NCI-H128 (cell line): ENCODE measurements around the gene BBS5.
"Not testable (repeated sequence)": the region's sequence is repeated elsewhere in the genome, so short reads cannot be mapped to it uniquely, and the experiment has no call there.

Experiments used
- DNase-seq: peaks from one replicate; lab custom pipeline; 2025; ENCODE audit not compliant: unreplicated experiment; lab: John Stamatoyannopoulos, UW

BBS5 gene

DNA sequence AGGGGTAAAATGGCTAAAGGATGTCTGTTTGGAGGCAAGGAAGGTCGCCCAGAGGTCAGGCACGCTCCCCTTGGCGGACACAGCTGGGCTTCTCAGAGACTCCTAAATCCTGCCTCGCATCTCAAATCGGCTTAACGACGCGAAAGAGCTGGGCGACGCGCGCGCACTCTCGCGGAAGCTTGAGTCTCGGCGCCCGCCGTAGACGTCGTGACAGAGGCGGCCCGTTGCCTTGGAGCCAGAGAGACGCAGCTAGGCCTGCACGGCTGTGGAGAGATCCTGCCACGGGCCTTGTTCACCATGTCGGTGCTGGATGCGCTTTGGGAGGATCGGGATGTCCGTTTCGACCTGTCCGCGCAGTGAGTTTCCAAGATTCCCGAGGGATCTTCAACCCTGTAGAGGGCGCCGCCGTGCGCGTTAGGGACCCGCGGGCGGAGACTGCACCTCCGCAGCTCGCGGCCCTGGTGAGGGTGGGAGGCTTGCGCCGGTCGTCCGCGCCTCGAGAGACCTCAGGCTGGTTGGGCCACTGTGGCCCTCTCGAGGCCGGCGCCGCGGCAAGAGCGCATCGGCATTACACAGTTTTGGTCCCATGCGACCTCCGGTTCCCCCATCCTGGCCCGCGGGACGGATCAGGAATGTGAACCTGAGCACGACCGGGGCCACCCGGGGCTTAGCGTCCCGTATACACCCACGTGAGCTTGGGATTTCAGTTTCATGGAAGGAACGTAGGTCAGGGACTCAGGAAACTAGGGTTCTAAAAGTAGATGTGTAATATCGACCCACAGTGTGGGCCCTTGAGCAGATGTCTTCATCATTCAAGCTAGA, at the start of gene BBS5:
BBS5 (plus strand) TSS at position 238 of the 822 bp plus-strand sequence; CDS start at position 298, 60 bp downstream.
- no peak for DNase-seq

DNA sequence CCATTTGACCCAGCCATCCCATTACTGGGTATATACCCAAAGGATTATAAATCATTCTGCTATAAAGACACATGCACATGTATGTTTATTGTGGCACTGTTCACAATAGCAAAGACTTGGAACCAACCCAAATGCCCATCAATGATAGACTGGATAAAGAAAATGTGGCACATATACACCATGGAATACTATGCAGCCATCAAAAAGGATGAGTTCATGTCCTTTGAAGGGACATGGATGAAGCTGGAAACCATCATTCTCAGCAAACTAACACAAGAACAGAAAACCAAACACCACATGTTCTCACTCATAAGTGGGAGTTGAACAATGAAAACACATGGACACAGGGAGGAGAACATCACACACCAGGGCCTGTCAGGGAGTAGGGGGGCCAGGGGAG, 47.5 kb upstream of the BBS5 start:
- not testable (repeated sequence) for DNase-seq

DNA sequence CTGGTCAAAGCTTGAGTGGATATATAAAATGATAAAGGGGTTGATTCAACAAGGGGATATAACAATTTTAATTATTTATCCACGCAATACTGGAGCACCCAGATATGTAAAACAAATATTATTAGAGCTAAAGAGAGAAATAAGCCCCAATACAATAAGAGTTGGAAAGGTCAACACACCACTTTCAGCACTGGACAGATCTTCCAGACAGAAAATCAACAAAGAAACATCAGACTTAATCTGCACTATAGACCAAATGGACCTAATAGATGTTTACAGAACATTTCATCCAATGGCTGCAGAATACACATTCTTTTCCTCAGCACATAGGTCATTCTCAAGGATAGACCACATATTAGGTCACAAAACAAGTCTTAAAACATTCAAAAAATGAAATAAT, 45.1 kb upstream of the BBS5 start:
- DNase-seq = not testable (repeated sequence)

DNA sequence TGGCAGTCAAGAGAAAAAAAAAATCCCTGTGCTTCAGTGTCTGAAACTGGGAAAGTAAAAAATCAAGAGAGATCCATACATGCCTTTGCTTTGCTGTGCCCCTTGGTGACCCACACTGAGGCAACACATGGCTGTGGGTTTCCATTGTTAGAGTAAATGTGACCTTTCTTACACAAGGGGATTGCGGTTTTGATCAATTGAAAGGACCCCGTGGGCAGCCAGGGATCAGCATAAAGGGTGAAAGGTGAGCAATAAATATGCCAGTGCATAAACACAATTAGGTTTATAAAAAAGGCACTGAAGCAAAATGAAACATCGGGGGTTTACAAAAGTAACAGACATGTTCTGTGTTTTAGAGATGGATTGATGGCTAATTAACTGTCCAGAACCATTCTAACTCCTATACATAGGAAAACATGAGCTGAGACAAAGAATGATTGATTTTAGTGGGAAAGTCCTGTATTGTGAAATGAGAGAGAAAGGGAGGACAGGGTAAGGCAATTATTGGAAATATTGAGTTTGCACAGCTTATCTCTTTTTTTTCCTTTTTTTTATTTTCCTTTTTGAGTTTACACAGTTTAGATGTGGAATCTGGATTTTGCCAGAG, 40.7 kb upstream of the BBS5 start:
- DNase-seq = no peak

DNA sequence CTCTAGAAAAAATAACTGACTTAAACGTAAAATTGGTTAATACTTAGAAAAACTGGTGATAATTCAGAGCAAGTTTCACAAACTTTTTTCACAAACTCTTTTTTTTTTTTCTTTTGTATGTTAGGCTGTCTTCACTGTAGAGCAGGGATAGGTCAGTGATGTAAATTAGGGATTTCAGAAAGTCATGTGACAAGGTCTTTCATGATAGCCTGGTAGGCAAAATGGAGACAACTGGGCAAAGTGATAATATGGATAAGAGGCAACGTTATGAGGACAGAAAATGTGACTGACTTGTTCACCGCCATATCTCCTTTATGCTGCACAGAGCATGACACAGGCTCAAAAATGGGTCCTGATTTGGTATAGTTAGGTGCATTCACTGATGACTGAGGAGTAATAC, 39.4 kb upstream of the BBS5 start:
- no peak for DNase-seq

DNA sequence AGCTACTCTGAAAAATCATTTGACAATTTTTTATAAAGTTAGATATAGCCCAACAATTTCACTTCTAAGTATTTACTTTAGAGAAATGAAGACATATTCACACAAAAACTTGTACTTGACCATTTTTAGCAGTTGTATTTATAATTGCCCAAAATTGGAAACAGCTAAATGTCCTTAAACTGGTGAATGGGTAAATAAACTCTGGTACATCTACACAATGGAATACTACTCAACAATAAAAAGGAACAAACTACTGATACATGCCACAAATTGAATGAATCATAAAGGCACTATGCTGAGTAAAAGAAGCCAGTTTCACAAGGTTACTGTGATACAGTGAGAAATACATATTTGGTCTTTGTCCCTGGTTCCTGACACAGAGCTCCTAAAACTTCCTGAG, 32.8 kb upstream of the BBS5 start:
- no peak for DNase-seq

DNA sequence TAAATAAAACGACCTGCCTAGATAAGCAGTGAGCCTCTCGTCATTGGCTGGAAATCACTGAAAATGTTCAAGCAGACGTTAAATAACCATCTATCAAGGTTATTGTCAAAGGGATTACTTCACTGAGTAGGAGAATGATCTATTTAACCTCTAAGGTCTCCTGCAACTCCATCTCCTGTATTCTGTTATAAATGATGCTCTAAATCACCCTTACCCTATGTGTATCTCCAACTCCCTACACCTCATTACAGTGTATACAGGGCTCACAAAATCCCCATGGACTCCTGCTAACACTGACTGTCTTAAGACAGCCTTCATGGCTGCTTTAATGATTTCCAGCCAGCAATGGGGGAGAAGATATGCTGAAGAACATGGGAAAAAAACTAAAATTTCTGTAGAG, 31.0 kb upstream of the BBS5 start:
- DNase-seq = no peak

DNA sequence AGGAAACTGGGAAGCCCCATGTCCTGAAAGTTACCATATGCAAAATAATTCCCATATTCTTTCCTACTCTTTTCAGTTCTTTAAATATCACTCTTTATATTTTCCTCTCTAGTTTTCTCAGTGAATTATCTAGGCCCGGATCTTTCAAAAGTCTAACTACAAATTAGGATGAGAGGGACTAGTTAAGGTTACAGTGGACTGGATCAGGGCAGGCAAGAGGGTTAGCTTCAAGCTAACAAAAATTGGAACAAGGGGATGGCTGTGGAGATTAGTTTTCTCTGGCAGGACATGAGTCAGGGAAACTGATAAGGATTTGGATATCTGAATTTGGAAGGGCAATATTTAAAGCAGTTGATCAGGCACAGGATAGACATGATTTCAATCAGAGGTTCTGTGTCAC, 30.4 kb upstream of the BBS5 start:
- no peak for DNase-seq

DNA sequence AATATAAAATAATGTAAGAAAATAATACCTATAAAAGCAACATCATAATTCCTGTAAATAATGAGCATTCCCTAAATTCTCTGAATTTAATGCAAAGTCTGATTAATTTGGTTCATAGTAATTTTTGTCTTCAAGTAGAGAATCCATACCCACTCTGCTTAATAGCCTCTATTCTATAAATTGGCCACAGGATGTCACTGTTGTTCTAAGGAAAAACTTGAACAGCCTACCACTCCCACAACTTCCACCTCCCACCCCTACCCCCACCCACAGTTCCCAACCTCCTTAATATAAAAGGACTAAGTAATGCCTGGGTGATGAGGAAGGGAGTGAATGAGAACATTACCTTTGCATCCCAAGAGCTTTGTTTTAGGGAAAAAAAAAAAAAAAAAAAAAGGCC, 27.2 kb upstream of the BBS5 start:
- no peak for DNase-seq

DNA sequence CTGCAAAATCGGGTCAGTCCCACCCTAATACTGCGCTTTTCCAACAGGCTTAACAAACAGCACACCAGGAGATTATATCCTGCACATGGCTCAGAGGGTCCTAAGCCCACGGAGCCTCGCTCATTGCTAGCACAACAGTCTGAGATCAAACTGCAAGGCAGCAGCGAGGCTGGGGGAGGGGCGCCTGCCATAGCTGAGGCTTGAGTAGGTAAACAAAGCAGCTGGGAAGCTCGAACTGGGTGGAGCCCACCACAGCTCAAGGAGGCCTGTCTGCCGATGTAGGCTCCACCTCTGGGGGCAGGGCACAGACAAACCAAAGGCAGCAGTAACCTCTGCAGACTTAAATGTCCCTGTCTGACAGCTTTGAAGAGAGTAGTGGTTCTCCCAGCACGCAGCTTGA, 26.2 kb upstream of the BBS5 start:
- not testable (repeated sequence) for DNase-seq

DNA sequence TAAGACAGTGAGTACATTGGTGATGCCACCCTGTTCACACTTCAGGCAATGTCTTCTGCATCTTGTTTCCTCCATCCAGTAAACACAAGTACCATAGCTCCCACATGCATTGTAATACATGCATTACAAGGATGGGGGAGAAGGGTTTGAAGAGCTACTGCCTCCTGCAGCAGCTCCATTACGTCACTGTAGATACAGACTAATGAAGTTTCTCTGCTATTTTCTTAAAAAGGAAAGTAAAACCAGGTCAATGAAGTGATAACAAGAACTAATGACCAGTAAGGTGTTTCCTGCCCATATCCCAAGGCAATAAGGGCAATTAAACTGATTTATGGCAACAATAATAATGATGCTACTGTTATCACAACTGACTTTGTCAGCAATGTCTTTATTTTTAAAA, 18.2 kb upstream of the BBS5 start:
- DNase-seq = no peak

DNA sequence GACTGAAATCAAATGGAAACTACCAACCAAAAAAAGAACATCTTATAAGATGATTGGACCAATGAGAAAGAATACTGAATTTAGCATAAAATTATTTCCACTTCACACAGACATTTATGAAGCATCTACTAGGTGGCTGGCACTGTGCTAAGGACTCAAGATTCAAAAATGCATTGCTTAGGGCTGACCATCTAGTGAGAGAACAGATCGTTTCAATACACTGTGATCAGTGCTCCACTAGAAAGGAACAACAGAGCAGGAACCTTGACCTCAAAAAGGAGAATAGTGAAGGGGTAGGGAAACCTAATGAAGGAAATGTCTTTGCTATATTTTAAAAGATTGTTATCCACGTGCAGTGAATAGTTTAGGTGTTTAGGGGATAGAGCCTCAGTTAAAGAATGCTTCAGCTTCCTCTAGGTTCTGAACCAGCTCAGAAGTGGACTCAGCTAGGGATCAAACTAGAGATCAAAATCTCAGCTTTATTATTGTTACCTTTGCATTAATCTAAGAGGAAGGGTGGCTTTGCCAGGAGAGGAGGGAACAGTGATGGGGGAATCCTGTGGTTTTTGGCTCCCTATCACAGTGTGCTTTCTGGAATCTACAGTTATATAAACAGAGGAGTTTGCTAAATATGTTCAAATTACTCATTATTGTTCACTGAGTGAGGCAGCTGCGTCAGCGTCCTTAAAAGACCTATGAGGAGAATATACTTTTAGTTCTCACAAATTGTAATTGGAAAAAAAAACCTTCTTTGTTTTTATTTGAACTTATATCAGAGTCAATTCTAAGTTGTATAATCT, 16.2 kb upstream of the BBS5 start:
- no peak for DNase-seq

DNA sequence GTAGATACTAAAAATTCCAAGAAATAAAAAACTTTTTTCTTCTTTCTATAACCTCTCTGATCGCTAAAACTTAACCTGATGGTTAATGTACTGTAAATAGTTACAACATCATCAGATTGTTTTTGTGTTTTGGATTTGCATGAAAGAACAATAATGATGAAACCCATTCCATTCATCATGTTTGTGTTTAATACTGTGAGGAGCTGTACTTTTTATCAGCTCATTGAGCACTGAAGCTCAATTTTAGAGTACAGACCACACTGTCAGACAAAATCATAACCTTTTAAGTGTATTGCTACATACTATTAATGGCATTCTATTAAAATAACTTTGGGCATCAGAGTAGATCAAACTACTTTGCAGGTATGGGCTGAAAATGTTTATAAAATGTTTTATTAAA, 14.8 kb upstream of the BBS5 start:
- DNase-seq = no peak

DNA sequence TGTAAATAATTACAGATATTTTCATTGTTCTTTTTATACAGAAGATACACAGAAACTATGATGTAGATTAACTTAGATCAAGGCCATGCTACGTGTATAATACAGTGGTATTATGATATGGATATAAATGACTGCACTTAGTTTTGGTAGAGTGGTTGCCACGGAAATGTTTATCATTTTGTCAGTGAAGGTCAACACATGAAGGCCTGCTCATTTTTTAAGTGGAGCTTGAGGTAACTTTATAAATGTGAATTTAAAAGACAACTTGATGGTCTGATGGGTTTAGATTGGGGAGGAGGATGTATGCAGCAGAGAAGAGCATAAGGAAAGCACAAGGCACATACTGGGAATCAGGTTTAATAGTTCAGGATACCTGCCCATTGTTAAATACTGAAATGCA, 14.4 kb upstream of the BBS5 start:
- DNase-seq = no peak

DNA sequence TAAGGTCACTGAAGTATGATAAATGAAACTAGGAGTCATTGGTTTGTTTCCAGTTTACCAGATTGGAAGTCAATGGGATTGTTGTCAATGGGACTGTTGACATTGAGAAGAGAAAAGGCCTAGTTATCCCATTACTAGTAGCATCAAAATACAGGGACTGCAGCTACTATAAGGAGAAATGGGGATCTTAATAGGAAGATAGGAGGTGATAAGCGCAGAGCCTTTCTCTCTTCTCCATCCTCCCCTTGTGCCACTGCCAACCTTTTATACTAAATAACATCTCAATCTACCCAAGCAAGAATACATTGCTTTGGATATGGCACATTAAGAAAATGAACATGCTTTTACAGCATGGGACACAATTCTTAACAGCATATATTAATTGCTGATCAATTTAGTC, 10.5 kb upstream of the BBS5 start:
- no peak for DNase-seq

DNA sequence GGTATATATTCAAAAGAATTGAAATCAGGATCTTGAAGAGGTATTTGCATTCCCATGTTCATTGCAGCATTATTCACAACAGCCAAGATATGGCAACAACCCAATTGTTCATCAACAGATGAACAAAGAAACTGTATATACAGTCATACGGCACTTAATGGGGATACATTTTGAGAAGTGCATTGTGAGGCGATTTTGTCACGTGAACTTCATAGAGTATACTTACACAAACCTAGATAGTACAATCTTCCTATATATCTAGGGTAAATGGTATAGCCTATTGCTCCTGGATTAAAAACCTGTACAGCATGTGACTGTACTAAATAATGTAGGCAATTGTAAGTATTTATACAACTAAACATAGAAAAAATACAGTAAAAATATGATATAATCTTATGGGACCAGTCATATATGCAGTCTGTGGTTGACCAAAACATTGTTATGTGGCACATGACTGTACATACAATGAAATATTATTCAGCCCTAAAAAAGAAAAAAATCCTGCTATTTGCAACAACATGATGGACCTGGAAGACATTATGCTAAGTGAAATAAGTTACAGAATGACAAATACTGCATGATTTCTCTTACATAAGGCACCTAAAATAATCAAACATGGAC, 9.2 kb upstream of the BBS5 start:
- no peak for DNase-seq

DNA sequence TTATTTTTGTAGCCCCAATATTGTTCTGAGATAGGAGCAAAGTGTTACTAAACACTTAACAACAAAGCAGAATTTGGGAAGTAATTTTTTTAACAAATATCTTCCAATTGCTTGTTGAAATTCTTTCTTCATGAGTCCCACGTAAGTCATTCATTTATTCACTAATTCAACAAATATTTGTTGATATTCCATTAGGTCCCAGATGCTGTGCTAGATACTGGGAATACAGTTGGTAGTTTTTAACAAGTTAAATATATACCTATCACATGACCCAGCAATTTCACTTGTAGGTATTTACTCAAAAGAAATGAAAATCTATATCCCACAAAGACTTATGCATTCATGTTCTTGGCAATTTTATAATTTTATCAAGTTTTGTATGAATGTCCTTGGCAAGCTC, 7.0 kb upstream of the BBS5 start:
- no peak for DNase-seq

DNA sequence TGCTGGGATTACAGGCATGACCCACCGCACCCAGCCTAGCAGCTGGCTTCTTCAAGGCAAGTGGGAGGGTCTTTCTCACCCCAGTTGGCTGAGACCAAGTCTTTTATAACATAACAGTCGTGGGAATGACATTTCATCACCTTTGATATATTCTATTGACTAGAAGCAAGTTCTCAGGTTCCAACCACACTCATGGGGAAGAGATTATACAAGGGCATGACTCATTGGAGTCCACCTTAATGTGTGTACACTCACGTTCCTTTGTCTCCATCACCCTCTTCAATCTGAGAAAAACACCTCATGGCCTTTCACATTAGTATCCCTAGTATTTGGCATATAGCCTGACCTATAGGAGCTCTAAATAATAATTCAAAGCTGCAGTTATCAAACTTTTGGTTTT, 2.8 kb upstream of the BBS5 start:
- DNase-seq = no peak

DNA sequence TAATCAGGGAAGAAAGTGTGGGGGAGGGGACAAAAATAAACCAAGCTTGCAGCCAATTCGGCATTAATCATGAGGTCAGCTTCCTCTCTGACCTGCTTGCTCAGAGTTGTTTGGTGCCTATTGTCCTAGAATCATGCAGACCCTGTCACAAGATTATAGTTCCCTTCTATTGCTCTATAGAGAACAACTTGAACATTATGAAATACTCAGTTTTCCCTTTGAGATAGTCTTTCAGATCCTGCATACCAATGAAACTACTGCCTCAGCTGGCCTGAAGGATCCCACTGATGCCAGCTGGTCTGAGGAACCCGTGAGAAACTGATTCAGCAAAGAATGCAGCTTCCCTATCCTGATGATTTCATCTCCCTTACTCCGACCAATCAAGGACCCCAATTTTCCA, 955 bp upstream of the BBS5 start:
- DNase-seq = no peak

DNA sequence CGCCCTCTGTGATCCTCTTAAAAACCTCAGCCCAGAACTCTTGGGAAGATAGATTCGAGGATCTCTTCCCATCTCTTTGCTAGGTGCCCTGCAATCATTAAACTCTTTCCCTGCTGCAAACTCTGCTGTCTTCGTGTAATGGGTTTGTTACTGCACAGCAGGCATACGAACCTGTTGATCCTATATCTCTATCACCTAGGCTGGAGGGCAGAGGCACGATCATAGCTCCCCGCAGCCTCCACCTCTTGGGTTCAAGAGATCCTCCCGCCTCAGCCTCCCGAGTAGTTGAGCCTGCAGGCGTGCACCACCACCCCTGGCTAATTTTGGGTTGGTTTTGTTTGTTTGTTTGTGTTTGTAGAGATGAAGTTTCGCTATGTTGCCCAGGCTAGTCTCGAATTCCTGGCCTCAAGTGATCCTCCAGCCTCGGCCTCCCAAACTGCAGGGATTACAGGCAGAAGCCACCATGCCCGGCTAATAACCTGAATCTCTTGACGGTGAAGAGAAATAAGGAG, 493 bp upstream of the BBS5 start:
- DNase-seq = no peak

DNA sequence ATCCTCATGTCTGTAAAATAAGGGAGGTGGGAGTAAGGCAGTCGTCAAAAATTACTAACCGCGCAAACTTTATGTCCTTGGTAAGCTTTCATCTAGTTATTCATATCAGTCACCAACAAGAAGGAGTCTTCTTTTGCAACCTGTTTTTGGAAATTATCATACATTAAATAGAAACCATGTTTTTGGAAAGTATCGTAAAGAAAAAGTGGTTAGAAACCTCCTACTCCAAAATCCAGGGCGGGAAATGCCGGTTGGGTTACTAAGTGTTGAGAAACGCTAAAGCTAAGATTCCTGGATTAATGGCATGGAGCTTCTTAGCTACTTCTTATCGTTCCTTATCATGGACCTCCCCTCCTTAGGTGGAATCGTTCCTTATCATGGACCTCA, 778 bp downstream of the BBS5 start:
- no peak for DNase-seq
